ENCODE results near the gene SPG7. TPM values are rescaled to one million over a fixed set of nuclear protein-coding genes. Genes with fewer than 3 reads are reported as not detected.
A peak's percentile ranks its signal among the peaks of the same experiment; 100 is the strongest.

Gene SPG7
- total RNA-seq, 2 donors from 2014 or later: 64.1 to 65.2 TPM

DNA sequence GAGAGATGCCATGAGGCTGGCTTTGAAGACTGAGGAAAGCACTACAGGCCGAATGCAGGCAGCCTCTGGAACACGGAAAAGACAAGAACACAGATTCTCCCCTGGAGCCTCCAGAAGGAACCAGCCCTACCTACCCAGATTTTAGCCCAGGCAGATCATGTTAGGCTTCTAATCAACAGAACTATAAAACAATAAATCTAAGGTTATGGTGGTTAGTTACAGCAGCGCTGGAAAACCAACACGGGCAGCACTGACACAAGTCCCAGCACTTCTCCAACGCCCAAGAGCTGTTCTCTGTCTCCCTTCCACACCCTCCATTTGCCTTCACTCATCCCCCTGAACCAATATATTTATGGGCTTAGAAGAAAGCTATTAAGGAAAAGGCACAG lies 25.4 kb upstream of the SPG7 start:
- no peak for DNase-seq (ENCODE audit: low spot score)
- intact Hi-C loops (cut with DNase I): loop anchor here in 1 of 2 donors (10.0 kb wide), 1 partner anchor 78 kb away; no protein-coding TSS in a partner anchor

DNA sequence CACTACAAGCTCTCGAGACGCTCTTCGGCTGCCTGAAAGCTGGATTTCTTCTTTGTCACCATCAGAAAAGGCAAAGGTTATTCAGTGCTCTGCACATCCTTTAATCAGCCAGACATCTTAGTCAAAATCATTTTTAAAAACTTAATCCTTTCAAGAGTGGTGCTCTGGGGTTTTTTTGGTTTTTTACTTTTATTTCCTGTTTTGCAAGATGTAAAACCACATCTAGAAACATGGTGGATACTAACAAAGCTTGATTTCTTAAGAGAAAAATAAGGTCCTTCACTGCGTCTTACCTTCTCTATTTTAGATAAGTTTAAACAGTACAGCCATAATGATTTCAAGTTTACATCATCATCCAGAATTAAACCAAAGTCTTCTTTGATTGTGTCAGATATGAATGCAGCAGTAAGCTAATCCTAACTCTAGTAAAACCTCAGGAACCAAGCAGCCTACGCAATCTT lies 24.1 kb upstream of the SPG7 start:
- intact Hi-C loops (cut with DNase I): loop anchor here in 1 of 2 donors (10.0 kb wide), 1 partner anchor 79 kb away; no protein-coding TSS in a partner anchor
- DNase-seq (ENCODE audit: low spot score): no peak

DNA sequence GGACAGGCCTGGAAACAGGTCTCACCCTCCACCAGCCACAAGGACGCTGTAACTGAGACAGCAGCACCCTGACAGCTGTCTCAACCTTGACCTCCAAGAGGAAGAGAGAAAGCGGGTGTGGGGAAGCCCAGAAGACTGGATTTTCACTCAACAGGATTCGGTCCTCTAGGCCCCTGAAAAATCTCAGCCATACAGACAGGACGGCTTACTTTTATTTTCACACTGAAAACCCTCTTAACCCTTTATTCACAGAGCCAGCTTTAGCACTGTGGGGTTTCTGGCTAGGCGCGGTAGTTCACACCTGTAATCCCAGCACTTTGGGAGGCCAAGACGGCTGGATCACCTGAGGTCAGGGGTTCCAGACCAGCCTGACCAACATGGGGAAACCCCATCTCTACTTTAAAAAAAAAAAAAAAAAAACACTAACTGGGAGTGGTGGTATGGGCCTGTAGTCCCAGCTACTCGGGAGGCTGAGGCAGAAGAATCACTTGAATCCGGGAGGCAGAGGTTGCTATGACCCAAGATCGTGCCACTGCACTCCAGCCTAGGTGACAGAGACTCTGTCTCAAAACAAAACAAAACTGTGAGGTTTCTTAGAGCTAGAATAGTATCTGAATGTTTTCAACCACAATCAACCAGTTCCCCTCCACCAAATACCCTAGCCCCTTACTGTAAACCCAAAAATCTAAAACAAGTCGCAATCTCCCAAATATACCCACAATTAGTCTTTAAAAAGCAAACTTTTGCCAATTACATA lies 23.1 kb upstream of the SPG7 start:
- intact Hi-C loops (cut with DNase I): loop anchor here (5.0 to 10.0 kb wide), 2 partner anchors 73 to 80 kb away; no protein-coding TSS in a partner anchor
- DNase-seq (ENCODE audit: low spot score): no peak

DNA sequence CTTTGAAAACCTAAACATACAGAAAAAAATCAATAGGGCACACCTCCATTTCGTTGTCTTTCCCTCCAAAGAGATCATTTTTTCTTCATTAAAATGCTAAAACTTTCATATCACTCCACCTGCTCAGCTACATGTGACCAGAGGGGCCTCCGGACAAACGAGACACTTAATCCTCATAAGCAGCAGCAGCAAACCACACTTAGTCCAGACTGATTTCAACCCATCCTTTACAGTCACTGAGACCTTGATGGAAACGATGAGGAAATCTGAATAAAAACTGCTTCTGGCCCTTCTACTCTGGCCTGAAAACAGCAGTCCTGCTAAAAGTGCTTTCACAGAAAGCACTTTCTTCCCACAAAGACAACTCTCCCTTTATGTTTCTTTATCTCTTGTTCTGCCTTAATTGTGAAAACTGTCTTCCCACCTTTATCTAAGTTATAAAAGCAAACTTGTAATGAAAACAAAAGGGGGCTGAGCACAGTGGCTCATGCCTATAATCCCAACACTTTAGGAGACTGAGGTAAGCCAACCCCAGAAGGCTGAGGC lies 22.4 kb upstream of the SPG7 start:
- no peak for DNase-seq (ENCODE audit: low spot score)
- intact Hi-C loops (cut with DNase I): loop anchor here (5.0 to 10.0 kb wide), 2 partner anchors 73 to 81 kb away; no protein-coding TSS in a partner anchor

DNA sequence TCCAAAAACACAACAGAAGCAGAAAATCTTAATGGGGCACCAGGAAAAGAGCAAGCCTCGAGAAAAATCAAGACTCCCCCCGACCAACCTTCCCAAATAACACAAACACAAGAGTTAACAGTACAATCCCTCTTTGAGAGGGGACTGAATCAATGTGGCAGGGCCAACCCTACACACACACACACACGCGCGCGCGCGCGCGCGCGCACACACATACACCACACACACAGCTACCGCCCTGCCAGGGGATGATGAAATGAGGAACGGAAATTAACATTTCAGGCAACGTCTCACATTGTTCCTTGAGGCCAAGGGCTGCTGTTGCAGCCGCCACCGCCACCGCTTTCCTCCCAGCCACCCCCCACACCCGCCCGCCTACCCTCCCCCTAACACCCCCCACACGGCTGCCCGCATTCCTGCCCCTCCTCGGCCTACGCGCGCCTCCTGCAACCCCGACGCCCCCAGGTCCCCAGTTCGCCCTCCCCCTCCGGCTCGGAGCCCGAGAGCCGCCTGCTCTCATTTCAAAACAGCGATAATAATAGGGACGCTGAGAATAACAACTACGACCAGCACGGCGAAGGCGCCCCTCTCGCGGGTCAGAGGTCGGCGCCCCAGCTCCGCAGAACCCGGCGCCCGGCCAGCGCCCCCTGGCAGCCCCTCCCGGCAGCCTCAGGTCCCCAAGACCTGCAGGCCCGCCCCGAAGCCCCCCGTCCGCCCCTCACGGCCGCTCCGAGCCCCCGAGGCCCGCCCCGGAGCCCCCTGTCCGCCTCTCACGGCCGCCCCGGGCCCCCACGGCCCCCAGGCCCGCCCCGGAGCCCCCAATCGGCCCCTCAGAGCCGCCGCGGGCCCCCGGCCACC lies 18.9 kb upstream of the SPG7 start:
- intact Hi-C loops (cut with DNase I): loop anchor here (5.0 to 10.0 kb wide), 2 partner anchors 77 to 84 kb away; no protein-coding TSS in a partner anchor
- DNase-seq (ENCODE audit: low spot score): peak; percentile 95

DNA sequence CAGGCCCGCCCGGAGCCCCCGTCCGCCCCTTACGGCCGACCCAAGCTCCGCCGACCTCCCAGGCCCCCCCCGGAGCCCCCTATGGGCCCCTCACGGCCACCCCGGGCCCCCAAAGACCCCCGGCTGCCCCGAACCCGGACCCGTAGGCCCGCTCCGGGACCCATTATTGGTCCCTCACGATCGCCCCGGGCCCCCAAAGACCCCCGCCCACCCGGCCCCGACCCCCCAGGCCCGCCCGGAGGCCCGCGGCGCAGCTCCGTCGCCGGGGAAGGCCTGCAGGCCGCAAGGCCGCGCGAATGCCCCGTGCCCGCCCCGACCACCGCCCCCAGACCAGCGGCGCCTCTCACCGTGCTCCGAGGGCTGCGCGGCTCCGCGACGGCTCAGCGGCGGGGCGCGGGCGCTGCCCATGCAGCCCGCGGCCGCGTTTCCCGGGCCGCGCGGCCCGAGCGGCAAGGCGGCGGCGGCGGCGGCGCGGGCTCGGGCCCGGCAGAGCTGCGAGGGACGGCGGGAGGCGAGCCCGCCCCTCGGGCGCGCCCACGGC lies 18.2 kb upstream of the SPG7 start:
- intact Hi-C loops (cut with DNase I): loop anchor here (5.0 to 10.0 kb wide), 2 partner anchors 78 to 85 kb away; no protein-coding TSS in a partner anchor

DNA sequence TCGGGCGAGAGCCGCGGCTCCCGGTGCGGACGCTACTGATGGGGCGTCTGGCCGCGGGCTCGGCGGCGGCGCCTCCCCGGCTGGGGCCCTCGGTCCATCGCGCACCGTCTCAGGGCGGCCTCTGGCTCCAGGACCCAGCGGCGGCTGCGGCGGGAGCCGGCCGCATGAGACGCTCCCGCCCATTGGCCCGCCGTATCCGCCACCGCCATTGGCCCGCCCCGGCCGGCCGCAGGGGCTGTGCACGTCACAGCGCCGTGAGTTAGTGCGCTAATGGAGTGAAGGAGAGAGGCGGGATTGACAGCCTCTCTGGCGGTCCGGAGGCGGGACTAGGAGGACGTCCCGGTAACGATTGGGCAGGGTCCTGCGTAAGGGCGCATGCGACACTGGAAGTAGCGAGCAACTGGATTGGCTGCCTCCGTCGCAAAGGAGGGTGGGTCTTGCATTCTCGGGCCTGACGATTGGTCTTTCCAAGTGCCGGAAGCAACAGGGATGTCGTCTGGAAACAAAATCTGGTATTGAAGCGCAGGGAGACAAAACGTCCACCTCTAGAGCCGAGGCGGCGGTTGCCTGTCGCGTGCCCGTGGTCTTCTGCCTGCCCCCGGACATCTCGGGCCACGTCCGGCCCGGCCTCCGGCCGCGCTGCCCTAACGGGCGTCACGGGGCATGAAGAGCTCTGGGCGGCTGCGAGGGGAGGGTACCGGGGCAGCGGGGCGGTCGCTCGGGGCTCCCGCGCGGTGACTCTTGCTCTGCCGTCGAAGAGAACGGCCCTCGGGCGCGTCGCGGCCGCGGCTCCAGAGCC lies 17.6 kb upstream of the SPG7 start, which contains the start of gene ANKRD11:
Gene ANKRD11, minus strand, starts transcription at position 123 of the 799 bp plus-strand sequence. CDS start 173,542 bp downstream, outside the sequence.
- peak; percentile 100 for DNase-seq (ENCODE audit: low spot score)
- intact Hi-C loops (cut with DNase I): no loop called here

More for the DNA sequence above, 18.2 kb upstream of the SPG7 start:
- no peak for DNase-seq (ENCODE audit: low spot score)

DNA sequence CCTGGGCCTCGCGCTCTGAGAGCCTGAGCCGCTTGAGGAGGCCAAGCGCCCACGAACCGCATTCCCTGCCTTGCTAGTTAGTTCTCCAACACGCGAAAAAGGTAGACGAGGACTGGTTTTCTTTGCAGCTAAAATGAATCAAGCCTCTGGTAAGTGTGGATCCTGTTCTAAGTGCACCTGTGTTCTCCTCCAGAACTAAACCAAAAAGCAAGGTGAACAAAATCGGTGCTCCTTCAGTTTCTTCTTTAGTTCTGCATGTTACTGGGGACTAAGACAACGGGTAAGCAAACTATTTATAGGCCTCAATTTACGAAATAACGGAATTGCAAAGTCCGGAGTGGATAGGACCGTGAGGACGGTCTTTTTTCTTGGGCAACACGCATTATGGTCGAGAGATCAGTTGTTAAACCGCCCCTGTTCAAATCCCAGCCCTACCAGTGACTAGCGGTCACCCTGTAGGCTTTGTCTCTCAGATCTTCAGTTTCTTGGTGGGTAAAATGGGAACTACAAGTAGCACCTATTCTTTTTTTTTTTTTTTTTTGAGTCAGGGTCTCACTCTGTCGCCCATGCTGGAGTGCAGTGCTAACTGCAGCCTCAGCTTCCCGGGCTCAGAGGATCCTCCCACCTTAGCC lies 16.8 kb upstream of the SPG7 start:
- no peak for DNase-seq (ENCODE audit: low spot score)
- intact Hi-C loops (cut with DNase I): no loop called here

DNA sequence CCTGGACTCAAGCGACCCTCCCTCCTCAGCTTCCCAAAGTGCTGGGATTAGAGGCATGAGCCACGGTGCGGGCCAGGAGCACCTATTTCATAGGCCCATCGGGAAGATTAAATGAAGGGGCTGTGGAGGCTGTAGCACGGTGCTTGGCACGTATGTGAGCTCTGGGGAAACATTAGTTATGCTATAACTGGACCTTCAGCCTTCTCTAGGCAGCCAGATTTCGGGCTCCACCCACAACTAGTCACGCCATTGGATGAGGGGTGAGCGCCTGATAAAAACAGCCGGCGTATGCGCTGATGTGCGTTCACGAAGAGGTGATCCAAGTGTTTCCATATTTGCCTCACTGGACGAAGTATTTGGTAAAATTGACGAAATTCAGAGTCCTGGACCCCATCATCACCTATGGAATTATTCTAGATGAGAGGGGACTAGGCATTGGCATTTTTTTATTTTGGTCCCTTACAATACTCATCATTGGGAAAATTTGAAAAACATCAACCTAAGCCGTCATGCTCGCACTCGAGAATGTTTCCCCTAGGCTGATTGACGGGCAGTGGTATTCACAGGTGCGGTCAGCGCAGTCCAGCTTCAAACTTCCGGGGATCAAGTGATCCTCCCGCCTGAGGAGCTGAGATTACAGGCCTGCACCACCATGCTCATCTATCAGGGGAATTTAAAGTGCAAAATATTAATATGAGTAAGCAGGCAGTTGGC lies 16.1 kb upstream of the SPG7 start:
- intact Hi-C loops (cut with DNase I): no loop called here

DNA sequence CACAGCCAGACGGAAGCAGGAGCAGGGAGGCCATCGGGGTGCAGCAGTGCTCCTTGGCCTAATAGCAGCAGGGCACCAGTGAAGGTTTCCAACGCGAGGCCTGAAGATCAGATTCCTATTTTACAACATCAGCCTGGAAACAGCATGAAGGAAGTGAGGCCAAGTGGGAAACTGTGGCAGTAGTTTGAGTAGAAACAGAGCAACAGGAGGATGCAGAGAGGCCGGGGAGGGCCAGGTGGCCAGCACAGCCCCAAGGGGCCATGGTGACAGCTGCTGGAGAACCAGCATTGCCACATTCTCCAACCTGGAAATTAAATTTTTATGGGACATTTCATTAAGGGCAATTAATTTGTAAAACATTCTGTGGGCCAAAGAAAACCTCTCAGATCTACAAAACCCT lies 14.4 kb upstream of the SPG7 start:
- no peak for DNase-seq (ENCODE audit: low spot score)
- intact Hi-C loops (cut with DNase I): no loop called here

More for the DNA sequence above, 16.1 kb upstream of the SPG7 start:
- no peak for DNase-seq (ENCODE audit: low spot score)

DNA sequence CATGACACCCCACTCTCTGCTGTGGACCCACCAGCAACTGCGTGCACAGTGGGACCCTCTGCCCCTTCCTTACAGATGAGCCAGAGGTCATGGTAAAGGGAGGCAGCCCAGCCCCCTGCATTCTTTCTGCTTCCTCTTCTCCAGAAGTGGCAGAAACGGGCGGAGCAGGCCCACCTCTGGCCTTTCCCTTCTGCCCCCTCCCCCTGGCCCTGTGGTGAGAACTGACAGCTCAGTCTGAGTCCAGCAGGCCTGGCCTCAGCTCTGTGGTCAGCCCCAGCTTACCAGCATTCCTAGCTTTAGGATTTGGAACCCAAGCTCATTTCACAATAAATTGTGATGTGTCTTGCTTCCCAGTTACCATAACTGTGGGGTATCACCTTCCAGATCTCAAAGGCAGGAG lies 13.1 kb upstream of the SPG7 start:
- no peak for DNase-seq (ENCODE audit: low spot score)
- intact Hi-C loops (cut with DNase I): no loop called here

DNA sequence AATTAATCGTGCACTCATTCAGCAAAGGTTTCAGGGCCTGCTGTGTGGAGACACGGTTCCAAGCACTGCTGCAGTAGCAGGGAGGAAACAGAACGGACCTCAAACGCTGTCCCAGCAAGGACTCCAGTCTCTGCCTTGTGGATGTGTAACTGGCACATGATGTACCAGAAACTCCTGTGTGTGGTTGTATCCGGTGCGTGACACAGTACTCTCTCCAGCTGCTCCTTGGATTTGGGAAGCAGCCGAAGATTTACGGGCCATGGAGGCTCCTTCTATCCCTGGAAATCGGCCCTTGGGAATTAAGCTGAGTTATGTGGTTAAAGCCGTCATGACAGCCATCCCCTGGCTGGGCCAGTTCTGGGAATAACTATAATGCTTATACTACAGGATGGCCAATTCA lies 9.4 kb upstream of the SPG7 start:
- no peak for DNase-seq (ENCODE audit: low spot score)
- intact Hi-C loops (cut with DNase I): no loop called here

DNA sequence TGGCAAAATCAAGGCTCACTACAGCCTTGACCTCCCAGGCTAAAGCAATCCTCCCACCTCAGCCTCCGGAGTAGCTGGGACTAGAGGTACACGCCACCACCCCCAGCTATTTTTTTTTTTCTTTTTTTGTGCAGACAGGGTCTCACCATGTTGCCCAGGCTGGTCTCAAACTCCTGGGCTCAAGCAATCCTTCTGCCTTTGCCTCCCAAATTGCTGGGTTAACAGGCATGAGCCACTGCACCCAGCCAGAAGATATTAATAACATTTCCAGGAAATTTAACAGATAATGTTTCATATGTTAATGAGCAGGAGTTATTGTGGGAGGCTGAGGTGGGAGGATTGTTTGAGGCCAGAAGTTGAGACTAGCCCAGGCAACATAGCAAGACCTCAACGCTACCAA lies 8.4 kb upstream of the SPG7 start:
- DNase-seq (ENCODE audit: low spot score): no peak
- intact Hi-C loops (cut with DNase I): loop anchor here (5.0 to 10.0 kb wide), 3 partner anchors 155 to 255 kb away; no protein-coding TSS in a partner anchor

DNA sequence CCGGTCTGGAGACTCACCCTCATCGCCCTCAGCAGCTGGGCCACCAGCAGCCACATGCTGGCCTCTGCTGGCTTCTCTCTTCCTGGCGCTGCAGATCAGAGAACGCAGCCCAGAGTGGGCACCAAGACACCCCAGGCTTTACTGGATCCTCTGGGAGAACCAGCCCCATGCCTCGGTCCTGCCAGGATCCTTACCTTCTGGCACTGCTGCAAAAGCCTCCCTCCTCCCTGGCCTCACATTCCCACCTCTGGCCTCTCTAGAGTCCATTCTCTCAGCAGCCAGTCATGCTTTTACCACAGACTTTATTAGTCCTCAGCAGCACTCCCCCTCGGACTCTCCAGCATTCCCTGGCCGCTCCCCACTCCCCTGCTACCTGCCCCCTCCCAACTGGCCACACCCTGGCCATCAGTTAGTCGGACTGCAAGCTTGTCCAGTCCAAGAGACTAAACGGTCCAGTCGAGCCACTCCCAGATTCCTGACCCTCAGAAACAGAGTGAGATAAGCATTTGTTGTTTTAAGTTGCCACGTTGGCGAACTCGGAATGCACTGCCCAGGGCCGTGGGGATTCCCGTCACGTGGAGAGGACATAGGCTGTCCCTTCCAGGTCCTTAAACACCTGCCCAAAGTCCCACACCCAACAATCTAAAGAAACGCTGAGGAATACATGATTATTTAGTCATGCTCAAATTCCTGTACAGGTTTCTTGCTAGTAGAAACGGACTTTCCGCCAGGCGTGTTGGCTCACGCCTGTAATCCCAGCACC lies 5.9 kb upstream of the SPG7 start:
- DNase-seq (ENCODE audit: low spot score): no peak
- intact Hi-C loops (cut with DNase I): loop anchor here (5.0 to 10.0 kb wide), 3 partner anchors 157 to 257 kb away; no protein-coding TSS in a partner anchor

DNA sequence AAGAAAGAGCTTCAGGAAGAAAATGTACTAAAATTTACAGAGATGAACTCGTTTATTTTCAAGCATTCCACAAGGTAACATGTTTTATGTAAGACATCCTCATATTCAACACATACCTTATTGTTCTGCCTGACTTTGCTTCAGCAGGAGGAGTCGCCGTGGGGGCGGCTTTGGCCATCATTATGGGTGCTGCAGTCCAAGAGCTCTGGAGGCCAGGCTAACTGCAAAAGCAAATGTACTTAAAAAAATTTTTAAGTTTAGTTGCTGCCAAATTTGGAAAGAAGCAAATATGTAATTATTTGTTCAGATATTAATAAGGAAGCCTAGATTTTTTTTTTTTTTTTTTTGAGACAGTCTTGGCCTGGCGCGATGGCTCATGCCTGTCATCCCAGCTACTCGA lies 4.1 kb upstream of the SPG7 start:
- no peak for DNase-seq (ENCODE audit: low spot score)
- intact Hi-C loops (cut with DNase I): loop anchor here (5.0 to 10.0 kb wide), 3 partner anchors 159 to 259 kb away; no protein-coding TSS in a partner anchor
